Measurements from ENCODE around the gene APMAP.
A peak's percentile ranks its signal among the peaks of the same experiment; 100 is the strongest.

Gene APMAP

GRCh38 chr20:25025091-25025861 lies 32.7 kb upstream of the APMAP start:
- TF ChIP-seq ZNF362 (tag by site-specific recombination; IDR thresholded peaks at IDR 0.05) (no peak), ZNF248 (tag by site-specific recombination; IDR thresholded peaks at IDR 0.05) (no peak), ZNF112 (tag by site-specific recombination; IDR thresholded peaks at IDR 0.05) (no peak), ZFP3 (tag by site-specific recombination; IDR thresholded peaks at IDR 0.05; ENCODE audit: low read depth) (no peak), GLIS1 (tag by site-specific recombination; IDR thresholded peaks at IDR 0.05) (0 out of 2 replicates have a peak, but pooled peaks have one; percentile 19), ZNF2 (tag by site-specific recombination; IDR thresholded peaks at IDR 0.05) (no peak), ZIC2 (tag by site-specific recombination; IDR thresholded peaks at IDR 0.05) (peak; percentile 52), ZBTB44 (tag by site-specific recombination; IDR thresholded peaks at IDR 0.05) (no peak), ZNF24 (tag by site-specific recombination; IDR thresholded peaks at IDR 0.05) (no peak), EGR2 (tag by site-specific recombination; IDR thresholded peaks at IDR 0.05; ENCODE audit: low read depth) (no peak), PRDM4 (tag by site-specific recombination; IDR thresholded peaks at IDR 0.05) (no peak), ZNF791 (tag by site-specific recombination; IDR thresholded peaks at IDR 0.05) (no peak), ZNF621 (tag by site-specific recombination; IDR thresholded peaks at IDR 0.05) (no peak), REPIN1 (tag by site-specific recombination; IDR thresholded peaks at IDR 0.05; ENCODE audit: low read depth) (no peak), HOXD13 (CRISPR knock-in tag; IDR thresholded peaks at IDR 0.05; ENCODE audit: borderline replicate concordance) (no peak), SP7 (tag by site-specific recombination; IDR thresholded peaks at IDR 0.05) (no peak), HOXA7 (CRISPR knock-in tag; IDR thresholded peaks at IDR 0.05; ENCODE audit: borderline replicate concordance) (no peak)
- Histone ChIP-seq H3K36me3 (ENCODE audit: control insufficient read depth in 2 of 2, insufficient read depth in 1 of 2, low read length in 2 of 2) (no peaks in the 10 kb centered on the region), H3K4me3 (ENCODE audit: low read depth, low read length) (no peak overlapping the region), H3K4me1 (ENCODE audit: control insufficient read depth, insufficient read depth, low read length) (no peaks in the 10 kb centered on the region), H3K9me3 (ENCODE audit: control insufficient read depth, insufficient read depth, low read depth, low read length) (no peaks in the 10 kb centered on the region), H3K27ac (ENCODE audit: extremely low read depth, low read depth, low read length) (no peak overlapping the region)
- CTCF ChIA-PET = interaction anchor here (1.0 kb wide), 1 partner anchor 904 kb away, joined by 3 read pairs; no protein-coding TSS in a partner anchor
- POLR2A ChIA-PET = no interaction called here

GRCh38 chr20:25024171-25024570 lies 31.6 kb upstream of the APMAP start:
- Histone ChIP-seq H3K4me1 (ENCODE audit: control insufficient read depth, insufficient read depth, low read length) (no peaks in the 10 kb centered on the region), H3K36me3 (ENCODE audit: control insufficient read depth in 2 of 2, insufficient read depth in 1 of 2, low read length in 2 of 2) (no peaks in the 10 kb centered on the region), H3K9me3 (ENCODE audit: control insufficient read depth, insufficient read depth, low read depth, low read length) (no peaks in the 10 kb centered on the region), H3K27ac (ENCODE audit: extremely low read depth, low read depth, low read length) (no peak overlapping the region), H3K4me3 (ENCODE audit: low read depth, low read length) (no peak overlapping the region)
- ChIA-PET POLR2A (no interaction called here), CTCF (no interaction called here)
- TF ChIP-seq ZNF707 (tag by site-specific recombination; IDR thresholded peaks at IDR 0.05) (no peak), ELK4 (IDR thresholded peaks at IDR 0.05; ENCODE audit: borderline replicate concordance, low read depth, low read length) (no peak), ZNF132 (tag by site-specific recombination; IDR thresholded peaks at IDR 0.05; ENCODE audit: borderline replicate concordance) (no peak), ZBTB26 (tag by site-specific recombination; optimal IDR thresholded peaks at IDR 0.05) (no peak), ZNF560 (tag by site-specific recombination; IDR thresholded peaks at IDR 0.05; ENCODE audit: borderline replicate concordance) (no peak), ZNF585B (tag by site-specific recombination; IDR thresholded peaks at IDR 0.05) (no peak)

All from HEK293 (cell line).